H1 (cell line): ENCODE data around the gene GREM2. TPM values are rescaled to one million over a fixed set of nuclear protein-coding genes. Genes with fewer than 3 reads are reported as not detected.

ENCODE experiments used
- CHD7 ChIP-seq: fragments of 300-600 bp; sonication (generic); IDR thresholded peaks from 2 replicates; pipeline ENCODE4 v1.7.1; 2012; ENCODE audit warnings: low read length, moderate library complexity, mild to moderate bottlenecking, inconsistent platforms; ENCODE audit not compliant: insufficient replicate concordance
- EGR1 ChIP-seq: IDR thresholded peaks from 2 replicates; pipeline ENCODE4 v1.6.1; 2011; ENCODE audit warnings: low read depth, low read length, borderline replicate concordance
- JUND ChIP-seq: IDR thresholded peaks from 2 replicates; pipeline ENCODE4 v1.6.1; 2011; ENCODE audit warnings: mild to moderate bottlenecking, improper control_type of control experiment, low read length
- POLR2A ChIP-seq, 2 experiments: IDR thresholded peaks; 1 replicate in 1 of 2; 2 replicates in 1 of 2; pipeline ENCODE4 v1.6.1; 2011; ENCODE audit warnings: low read depth in 2 of 2, low read length in 2 of 2, mild to moderate bottlenecking in 2 of 2; ENCODE audit errors: control extremely low read depth in 1 of 2
- polyA plus RNA-seq, 7 experiments: library from polyadenylated mRNA; depleted of rRNA in 3 of 7; stranded (reverse) in 5 of 7; unstranded in 2 of 7; fragments of >200 nt in 5 of 7; fragments of 200-250 nt in 2 of 7; gene quantifications; 1 replicate in 5 of 7; 2 replicates in 1 of 7; 4 replicates in 1 of 7; pipeline versions ENCODE4 v1.2.1 to v1.2.3, GENCODE V29; 2011 to 2013; ENCODE audit warnings: missing spikeins in 2 of 7, mixed read lengths in 2 of 7
- total RNA-seq: library from RNA; stranded (reverse); fragmentation: NEBNext Ultra II Directional; extraction: Animal tissue kit (Norgen Biotek cat#: 25700); gene quantifications from 2 replicates; pipeline ENCODE4 v1.2.1, GENCODE V29; 2021

The GREM2 gene
- total and polyA plus RNA-seq, 2 of the 8 experiments (the other 6 are each of a cell fraction or from before 2014, with no cell fraction given): 0.05 TPM; not detected in 1

- TF ChIP-seq CHD7: no peak
- no peak for TF ChIP-seq POLR2A (IDR thresholded peaks at IDR 0.05; ENCODE audit: control extremely low read depth in 1 of 2, low read depth in 2 of 2, low read length in 2 of 2)
- no peak for TF ChIP-seq EGR1
- peak; percentile 52; the same call in 1 of the 2 replicates for TF ChIP-seq JUND
Observed at GRCh38 chr1:240499012-240499411, 112.9 kb downstream of the GREM2 start (continued).
